K562 (cell line): ENCODE results near the gene SUMO3. TPM values are rescaled to one million over a fixed set of nuclear protein-coding genes. Genes with fewer than 3 reads are reported as not detected.
A peak's percentile ranks its signal among the peaks of the same experiment; 100 is the strongest.

Experiments
- CREM ChIP-seq: IDR thresholded peaks from 2 replicates; pipeline ENCODE4 v1.6.1; 2014; ENCODE audit warnings: antibody characterized with exemption, low read depth
- EGR1 ChIP-seq: fragments of 450-650 bp; conservative IDR thresholded peaks from 2 replicates; pipeline ENCODE4 v1.6.1; 2017; ENCODE audit warnings: mild to moderate bottlenecking
- HMBOX1 ChIP-seq: sonication (generic); IDR thresholded peaks from 2 replicates; pipeline ENCODE4 v1.6.1; 2016
- ILF3 ChIP-seq: fragments of 450-650 bp; IDR thresholded peaks from 2 replicates; pipeline ENCODE4 v1.6.1; 2018; ENCODE audit warnings: antibody characterized with exemption, mild to moderate bottlenecking, moderate library complexity, borderline replicate concordance
- MGA ChIP-seq: fragments of 450-650 bp; IDR thresholded peaks from 2 replicates; pipeline ENCODE4 v1.6.1; 2016; ENCODE audit warnings: mild to moderate bottlenecking, moderate library complexity
- NCOR1 ChIP-seq: fragments of 450-650 bp; IDR thresholded peaks from 2 replicates; pipeline ENCODE4 v1.6.1; 2016; ENCODE audit warnings: mild to moderate bottlenecking, moderate library complexity
- NFE2L1 ChIP-seq: fragments of 450-650 bp; IDR thresholded peaks from 2 replicates; pipeline ENCODE4 v1.6.1; 2016; ENCODE audit warnings: missing genetic modification characterization, low read depth, mild to moderate bottlenecking, missing compliant biosample characterization, moderate library complexity, borderline replicate concordance
- NRF1 ChIP-seq, 2 experiments: fragments of 450-650 bp; IDR thresholded peaks in 1 of 2; conservative IDR thresholded peaks in 1 of 2; 2 replicates each; pipeline ENCODE4 v1.6.1; 2014; ENCODE audit warnings: mild to moderate bottlenecking in 2 of 2
- TAF9B ChIP-seq: fragments of 450-650 bp; IDR thresholded peaks from 2 replicates; pipeline ENCODE4 v1.6.1; 2018; ENCODE audit warnings: mild to moderate bottlenecking; ENCODE audit not compliant: partially characterized antibody
- YBX1 ChIP-seq: fragments of 450-650 bp; IDR thresholded peaks from 2 replicates; pipeline ENCODE4 v1.7.1; 2016; ENCODE audit warnings: mild to moderate bottlenecking
- ZNF143 ChIP-seq: sonication (generic); formaldehyde crosslinking; IDR thresholded peaks from 2 replicates; pipeline ENCODE4 v1.9.0; 2022; ENCODE audit warnings: mild to moderate bottlenecking, missing genetic modification reagents
- polyA plus RNA-seq, 8 experiments: library from polyadenylated mRNA; depleted of rRNA in 4 of 8; stranded (reverse) in 5 of 8; unstranded in 3 of 8; fragments of >200 nt; fragmentation: Nextera tagmentation in 2 of 8; fragmentation: Illumina TruSeq in 1 of 8; extraction: Ambion mirVana in 2 of 8; extraction: Trizol in 1 of 8; gene quantifications; 2 replicates each; pipeline versions ENCODE4 v1.2.1 to v1.2.3, GENCODE V29; 2011 to 2014; ENCODE audit warnings: inconsistent platforms in 1 of 8, missing spikeins in 1 of 8
- total RNA-seq, 7 experiments: library from RNA; depleted of rRNA in 6 of 7; stranded (reverse); fragments of >200 nt in 6 of 7; fragmentation: Illumina TruSeq in 2 of 7; extraction: Trizol in 2 of 7; gene quantifications; 2 replicates each; pipeline versions ENCODE4 v1.2.1 to v1.2.3, GENCODE V29; 2011 to 2021; ENCODE audit warnings: low replicate concordance in 1 of 7
- TF ChIP-seq, protein P1 (sequence below), 2 experiments: IDR thresholded peaks; 2 replicates each; pipeline ENCODE4 v1.6.1; 2011; ENCODE audit warnings: borderline replicate concordance in 1 of 2, control low read depth in 1 of 2, low read depth in 1 of 2, low read length in 1 of 2, mild to moderate bottlenecking in 1 of 2, mixed read lengths in 1 of 2, moderate library complexity in 1 of 2; ENCODE audit not compliant: insufficient read depth in 1 of 2, insufficient read length in 1 of 2, poor library complexity in 1 of 2, severe bottlenecking in 1 of 2; ENCODE audit errors: extremely low read depth in 1 of 2

SUMO3 gene
- total and polyA plus RNA-seq, 9 of the 15 experiments (the other 6 are each of a cell fraction or from before 2014, with no cell fraction given): 13.9 to 143 (median 113) TPM

- TF ChIP-seq MGA: peak; percentile 88
- TF ChIP-seq CREM: peak; percentile 30
- TF ChIP-seq, protein P1, sequence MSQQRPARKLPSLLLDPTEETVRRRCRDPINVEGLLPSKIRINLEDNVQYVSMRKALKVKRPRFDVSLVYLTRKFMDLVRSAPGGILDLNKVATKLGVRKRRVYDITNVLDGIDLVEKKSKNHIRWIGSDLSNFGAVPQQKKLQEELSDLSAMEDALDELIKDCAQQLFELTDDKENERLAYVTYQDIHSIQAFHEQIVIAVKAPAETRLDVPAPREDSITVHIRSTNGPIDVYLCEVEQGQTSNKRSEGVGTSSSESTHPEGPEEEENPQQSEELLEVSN (IDR thresholded peaks at IDR 0.05; ENCODE audit: borderline replicate concordance in 1 of 2, extremely low read depth in 1 of 2, insufficient read depth in 1 of 2, insufficient read length in 1 of 2, low read depth in 1 of 2, low read length in 1 of 2, poor library complexity in 1 of 2, severe bottlenecking in 1 of 2): peak; percentile 9 to 53
- TF ChIP-seq NFE2L1 (tag): no peak
- peak; percentile 53; the same call in 1 of the 2 replicates for TF ChIP-seq EGR1
- peak; percentile 88 for TF ChIP-seq NCOR1
- TF ChIP-seq ILF3: no peak
- no peak for TF ChIP-seq YBX1
- peak in 1 of 2 experiments; percentile 35; a peak in 1 of 4 replicates for TF ChIP-seq NRF1 (conservative IDR thresholded peaks at IDR 0.05 in 1 of 2, IDR thresholded peaks at IDR 0.05 in 1 of 2)
- no peak for TF ChIP-seq TAF9B
- 0 out of 2 replicates have a peak, but pooled peaks have one; percentile 10 for TF ChIP-seq HMBOX1
- no peak for TF ChIP-seq ZNF143 (CRISPR knock-in tag)
Measured at GRCh38 chr21:44836666-44837471, 19.0 kb upstream of the SUMO3 start (continued).
